ENCODE results near the gene MRPS18B. TPM values are rescaled to one million over a fixed set of nuclear protein-coding genes. Genes with fewer than 3 reads are reported as not detected.

MRPS18B gene
- total RNA-seq, 1 donor from 2014 or later: 41.3 TPM

DNA sequence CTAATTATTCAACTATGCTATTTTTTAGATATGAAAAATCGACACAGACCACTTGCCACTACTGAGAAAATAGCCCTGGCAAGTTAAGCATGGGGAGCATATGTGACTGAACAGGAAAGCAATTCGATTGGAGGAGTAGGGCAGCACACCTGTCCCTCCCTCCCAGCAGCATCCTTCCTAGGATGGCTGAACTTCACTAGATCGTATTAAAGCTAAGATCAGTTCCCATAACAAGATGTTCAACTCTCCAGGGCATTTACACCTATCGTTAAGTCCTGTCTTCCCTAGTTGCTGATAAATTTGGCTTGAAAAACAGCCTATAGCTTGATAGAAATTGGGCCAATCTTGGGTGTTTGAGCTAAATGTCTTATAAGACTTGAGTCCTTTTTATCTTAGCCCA lies 7.6 kb upstream of the MRPS18B start:
- no peak for DNase-seq

DNA sequence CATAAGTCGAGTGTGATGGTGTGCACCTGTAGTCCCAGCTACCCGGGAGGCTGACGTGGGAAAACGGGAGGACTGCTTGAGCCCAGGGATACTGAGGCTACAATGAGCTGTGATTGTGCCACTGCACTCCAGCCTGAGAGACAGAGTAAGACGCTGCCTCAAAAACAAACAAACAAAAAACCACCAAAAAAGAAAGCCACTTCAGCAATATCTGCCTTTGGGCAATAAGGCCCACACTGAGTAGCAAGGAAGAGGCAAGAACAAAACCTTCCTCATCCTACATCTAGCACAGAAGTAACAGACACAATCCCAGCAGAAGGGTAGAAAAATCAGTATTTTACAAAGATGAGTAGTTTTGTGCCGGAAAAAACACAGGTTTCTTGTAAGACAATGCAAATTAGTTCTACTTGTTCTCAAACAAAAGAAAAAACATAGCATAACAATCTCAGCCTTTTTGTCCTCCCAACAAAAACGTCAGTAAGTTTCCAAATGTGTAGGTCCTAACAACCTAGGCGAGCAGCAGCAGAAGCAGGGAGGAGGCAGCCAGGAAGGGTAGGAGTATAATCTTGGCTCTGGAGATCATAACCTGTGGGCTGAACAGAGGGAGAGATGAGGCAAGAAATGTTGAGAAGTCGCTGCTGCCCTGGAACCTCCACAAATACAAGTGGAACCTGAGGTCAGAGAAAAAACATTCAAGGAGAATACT lies 6.3 kb upstream of the MRPS18B start:
- DNase-seq: no peak

DNA sequence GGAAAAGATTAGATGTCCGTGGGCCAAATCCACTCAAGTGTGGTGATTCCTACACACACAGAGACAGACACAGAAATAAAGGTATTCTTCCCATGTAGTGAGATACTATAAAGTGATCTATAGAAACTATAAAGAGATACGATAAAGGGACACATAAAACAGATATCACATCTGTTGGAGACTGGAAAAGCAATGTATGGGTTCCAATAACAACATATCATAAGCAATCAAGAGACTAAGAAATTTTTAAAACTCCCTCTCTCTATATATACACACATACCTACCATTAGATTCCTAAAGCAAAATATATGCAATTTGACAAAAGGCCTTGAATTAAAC lies 5.8 kb upstream of the MRPS18B start:
- DNase-seq: no peak

DNA sequence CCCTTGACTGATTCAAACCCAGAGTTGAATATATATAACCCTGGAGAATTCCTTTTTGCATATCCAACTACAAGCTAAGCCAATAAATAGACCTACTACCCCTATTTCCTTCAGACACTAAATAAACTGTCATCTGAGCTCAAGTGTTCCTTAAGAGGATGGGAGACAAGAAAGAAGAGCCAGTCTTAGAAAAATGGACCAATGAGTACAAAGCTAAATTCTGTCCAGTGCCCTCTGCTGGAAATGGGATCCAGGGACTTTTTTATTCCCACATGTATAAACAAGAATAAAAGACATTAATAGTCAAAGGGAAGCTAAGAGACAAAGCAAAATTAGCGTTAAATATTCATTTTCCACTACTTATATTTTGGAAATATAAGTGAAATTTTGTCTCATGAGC lies 5.4 kb upstream of the MRPS18B start:
- no peak for DNase-seq

DNA sequence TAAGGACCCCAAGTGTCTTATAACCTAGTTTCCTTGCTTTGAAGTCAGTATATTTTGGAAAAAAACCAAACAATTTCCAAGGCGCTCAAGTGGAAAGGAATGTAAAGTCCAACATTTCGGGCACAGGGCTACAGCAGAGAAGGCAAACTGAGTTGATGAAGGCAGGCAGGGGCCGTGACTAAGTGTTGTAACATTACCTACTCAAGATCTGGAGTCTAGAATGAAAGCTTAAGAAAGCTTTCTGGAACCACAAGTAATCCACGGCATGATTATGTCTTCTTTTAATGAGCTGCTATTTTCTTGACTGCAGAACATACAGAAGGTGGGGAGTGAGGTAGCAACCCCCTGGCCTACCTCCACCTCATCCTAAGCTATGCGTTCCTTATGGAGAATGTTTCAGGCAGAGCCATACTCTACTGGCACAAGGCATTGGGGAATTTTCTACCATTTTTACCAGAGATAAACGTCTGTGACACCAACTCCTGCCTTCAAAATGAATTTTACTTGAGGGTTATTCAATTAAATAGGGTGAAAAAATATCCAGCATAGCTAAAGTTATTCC lies 4.9 kb upstream of the MRPS18B start:
- no peak for DNase-seq

DNA sequence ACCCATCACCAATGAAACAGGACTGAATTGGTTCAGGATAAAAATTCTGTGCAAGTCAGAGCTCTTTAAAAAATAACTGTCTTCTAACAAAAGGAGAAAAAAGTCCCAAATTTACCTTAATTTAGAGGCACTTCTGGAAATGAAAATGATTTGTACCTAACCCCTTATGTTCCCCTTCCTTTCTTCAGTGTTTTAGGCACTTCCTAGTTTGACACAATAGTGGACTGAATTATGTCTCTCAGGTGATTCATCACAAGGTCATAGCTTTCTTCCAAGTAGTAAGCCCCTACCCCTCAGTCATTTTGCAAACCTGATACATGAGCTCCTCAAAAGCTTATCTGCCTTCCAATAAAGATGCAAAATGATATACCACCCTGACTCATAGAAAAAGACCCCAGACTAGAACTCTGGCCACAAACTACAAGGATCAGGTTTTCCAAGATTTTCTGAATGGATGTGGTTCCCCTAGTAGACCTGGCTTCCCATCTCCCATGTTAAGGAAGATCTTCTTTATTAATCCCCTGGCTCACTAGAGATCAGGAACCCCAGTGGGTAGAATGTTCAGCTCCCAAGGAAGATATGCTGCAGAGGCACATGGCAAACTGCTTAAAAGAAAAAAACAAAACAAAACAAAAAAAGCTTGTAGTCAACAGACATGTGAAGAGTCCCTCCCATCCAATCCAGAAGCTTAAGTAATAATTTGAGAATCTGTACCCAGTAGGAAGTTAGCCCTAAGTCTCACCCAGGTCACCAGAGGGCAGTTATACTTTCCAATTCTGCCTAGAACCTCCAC lies 4.2 kb upstream of the MRPS18B start:
- DNase-seq: no peak

DNA sequence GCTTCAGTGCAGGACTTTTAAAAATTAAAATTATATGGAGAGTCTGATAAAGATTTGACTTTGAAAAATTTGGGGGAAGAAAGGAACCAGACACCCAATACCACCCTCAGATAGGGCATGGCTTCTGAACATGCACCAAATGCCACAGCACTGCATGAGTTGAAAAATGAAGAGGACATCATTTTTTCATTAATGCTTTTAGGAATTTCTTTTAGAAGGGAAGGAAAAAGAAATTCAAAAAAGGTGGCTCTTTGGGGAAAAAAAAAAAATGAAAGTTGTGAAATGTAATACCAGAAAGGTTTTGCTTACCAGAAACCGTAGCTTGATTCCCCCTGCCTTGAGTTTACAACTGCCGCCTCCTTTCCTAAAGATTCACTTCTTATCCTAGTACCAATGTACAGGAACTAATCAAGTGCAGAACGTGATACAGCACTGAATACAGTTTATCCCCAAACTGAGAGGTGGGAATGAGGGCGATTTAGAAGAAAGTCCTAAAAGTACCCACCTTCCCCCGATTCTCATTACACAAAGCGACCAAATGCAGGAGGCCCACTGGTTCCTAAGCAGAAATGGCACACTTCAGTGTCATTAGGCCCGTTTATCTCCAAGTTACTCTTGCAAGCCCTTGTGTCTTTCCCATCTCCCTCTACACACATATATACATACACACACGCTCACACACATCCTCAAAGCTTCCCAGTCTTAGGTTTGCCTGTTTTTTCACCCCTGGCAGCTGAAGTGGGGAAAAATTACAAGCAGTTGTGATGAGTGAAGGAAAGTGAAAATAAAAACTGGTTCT lies 3.4 kb upstream of the MRPS18B start:
- no peak for DNase-seq

DNA sequence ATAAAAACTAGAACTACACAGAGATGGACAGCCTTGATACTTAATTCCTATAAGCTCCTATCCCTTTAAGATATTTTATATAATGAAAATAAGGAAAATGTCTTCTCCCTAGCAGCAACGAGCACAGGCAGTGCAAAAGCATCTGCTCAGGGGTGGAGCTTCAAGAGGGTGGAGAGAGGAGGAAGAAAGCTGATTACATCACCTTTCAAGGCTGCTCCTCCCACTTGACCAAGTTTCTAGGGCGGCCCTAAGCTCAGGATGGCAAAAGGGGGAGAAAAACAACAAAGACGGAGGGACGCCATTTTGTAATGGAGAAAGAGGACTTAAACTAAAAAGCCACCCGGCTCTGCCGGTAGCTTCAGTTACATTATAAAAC lies 2.8 kb upstream of the MRPS18B start:
- peak; percentile 99 for DNase-seq

DNA sequence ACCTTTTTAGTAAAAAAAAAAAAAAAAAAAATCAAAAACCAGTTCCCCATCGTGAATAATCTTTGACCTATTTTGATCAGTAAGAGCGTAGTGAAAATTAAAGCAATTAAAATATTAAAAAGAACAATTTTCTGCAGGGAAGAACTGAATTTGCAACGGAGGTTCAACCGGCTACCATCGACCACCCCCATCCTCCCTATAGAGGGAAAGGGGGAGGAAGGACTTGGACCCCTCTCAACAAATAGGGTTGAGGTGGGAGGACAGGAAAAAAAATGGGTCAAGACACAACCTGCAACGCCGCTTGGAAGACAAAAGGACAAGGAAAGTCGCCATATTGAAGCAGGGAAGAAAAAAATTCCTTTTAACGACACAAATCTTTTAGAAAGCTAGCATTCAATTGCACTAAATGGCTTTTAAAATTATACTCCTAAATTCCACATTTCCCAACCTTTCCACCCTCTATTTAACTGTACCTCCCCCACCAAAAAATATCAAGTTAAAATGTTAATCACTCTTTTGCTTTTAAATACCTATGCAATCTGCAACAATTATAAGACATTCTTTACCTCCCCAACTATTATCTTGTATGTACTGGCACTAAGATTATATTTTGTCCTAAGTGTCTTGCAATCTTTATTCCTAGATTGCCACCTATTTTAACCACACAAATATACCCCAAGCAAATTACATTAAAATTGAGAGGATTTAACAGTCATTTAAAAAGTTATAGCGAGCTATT lies 2.3 kb upstream of the MRPS18B start:
- DNase-seq: peak; percentile 90

DNA sequence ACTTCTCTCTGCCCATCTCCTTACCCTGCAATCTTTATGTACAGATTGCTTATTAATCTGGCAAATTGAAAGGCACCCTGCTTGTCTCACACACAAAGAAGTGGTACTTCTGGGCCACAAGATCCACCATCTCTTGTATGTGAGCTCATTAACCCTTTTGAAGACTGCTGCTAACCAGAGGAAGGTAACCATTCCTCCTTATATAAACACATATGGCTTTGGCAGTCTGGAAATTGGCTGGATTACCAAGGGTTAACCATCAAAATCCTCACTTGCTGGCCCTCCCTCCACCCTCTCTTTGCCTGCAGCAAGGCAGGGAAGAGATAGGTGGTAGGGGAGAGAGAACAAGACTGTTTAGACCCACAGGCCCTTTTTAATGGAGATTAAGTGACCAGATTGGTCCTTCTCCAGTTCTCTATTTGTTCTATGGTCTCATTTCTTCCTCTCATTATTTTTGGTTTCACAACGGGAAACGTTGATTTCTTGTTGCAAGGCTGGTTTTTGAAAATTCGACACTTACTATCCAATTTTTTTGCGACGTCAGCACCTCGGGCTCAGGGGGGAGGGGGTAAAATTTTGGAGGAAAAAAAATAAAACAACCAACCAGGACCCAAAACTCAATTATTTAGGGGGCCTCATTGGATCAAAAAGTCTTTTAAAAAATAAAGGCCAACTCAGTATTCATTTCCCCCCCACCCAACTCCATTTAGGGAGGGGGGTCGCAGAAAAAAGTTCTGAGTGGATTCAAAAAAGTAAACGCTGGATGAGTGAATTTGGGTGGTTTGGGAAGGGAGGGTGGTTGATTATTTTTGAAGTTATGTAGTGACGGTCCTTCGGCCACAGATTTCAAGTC lies 1.5 kb upstream of the MRPS18B start:
- DNase-seq: peak; percentile 70

DNA sequence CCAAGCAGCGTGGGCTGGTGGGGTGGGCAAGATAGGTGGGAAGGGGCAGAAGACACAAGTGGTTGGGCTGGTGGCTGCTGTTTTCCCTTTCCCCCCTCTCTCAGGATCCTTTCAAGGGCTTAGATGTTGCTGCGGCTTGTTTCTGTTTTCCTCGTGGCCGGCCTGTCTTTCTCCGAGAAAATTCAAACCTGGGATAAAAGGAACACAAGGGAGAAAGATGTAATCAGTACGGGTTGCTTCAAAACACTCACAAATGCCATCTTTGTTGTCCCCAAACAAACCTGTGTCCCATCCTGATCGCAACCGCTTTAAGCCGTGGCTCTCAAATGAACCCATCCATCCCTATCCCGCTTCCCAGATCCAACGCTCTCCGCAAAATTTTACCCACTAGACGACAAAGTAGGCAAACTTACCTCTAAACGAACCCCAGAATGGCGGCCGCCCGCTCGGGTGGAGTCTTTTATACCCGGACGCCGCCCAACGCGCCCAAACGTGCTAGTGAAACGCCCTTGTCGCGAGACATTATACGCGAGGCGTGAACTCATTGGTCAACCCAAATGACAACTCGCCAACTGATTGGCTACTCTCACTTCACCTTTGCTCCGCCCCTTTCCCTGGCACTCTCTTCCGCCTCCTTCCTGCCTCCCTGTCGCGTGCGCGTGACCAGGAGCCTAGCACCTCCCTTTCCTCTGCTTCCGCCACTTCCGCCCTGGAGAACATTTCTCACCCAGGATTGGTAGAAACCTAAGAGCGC lies 652 bp upstream of the MRPS18B start, which contains the start of gene PPP1R10:
Gene PPP1R10 (minus strand): TSS at position 433 of the 754 bp plus-strand sequence. CDS start 7,299 bp downstream, outside the sequence.
- peak; percentile 100 for DNase-seq

DNA sequence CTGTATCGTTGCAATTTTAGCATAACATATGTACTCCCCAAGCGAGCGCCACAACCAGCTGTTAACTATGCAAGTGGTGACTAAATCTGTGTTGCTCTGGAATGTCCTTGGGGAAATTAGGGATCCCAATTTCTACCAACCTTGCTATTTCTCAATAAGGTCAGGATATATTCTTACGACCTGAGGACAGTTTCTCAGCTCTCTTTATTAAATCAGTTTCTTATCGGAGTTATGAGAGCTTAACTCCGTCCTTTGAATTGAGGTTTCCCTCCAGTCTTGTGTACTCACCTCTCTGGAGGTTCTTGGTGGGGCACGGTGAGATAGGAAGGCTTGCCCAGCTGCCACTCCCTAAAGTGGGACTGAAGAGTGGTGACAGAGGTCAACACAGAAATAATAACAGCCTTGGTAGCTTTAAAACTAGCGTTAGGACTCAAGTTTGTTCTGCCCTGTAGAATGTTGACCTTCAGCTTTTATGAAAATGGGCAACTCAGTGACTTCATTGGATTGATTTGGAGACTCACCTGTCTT lies 694 bp downstream of the MRPS18B start:
- no peak for DNase-seq

DNA sequence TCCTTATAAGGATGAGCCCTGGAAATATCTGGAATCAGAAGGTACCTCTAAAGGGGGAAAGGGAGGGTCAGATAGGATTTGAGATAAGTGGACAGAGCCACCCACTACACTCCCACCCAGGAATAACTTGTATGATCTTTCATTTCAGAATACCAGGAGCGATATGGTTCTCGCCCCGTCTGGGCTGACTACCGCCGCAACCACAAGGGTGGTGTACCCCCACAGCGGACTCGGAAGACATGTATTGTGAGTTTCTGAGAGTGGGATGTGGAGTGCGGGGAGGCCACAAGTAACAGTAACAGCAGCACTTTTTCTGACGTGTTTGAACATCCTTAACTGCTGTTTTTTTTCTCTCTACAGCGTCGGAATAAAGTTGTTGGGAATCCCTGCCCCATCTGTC lies 1.9 kb downstream of the MRPS18B start:
- no peak for DNase-seq

DNA sequence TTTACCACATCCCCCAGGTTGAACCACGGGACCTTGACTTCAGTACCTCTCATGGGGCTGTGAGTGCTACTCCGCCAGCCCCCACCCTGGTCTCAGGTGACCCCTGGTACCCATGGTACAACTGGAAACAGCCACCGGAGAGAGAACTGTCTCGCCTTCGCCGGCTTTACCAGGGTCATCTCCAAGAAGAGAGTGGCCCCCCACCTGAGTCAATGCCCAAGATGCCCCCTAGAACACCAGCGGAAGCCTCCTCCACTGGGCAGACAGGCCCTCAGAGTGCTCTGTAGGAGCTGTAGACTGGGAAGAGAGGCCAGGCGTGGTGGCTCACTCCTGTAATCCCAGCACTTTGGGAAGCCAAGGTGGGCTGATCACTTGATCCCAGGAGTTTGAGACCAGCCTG lies 7.9 kb downstream of the MRPS18B start:
- no peak for DNase-seq

DNA sequence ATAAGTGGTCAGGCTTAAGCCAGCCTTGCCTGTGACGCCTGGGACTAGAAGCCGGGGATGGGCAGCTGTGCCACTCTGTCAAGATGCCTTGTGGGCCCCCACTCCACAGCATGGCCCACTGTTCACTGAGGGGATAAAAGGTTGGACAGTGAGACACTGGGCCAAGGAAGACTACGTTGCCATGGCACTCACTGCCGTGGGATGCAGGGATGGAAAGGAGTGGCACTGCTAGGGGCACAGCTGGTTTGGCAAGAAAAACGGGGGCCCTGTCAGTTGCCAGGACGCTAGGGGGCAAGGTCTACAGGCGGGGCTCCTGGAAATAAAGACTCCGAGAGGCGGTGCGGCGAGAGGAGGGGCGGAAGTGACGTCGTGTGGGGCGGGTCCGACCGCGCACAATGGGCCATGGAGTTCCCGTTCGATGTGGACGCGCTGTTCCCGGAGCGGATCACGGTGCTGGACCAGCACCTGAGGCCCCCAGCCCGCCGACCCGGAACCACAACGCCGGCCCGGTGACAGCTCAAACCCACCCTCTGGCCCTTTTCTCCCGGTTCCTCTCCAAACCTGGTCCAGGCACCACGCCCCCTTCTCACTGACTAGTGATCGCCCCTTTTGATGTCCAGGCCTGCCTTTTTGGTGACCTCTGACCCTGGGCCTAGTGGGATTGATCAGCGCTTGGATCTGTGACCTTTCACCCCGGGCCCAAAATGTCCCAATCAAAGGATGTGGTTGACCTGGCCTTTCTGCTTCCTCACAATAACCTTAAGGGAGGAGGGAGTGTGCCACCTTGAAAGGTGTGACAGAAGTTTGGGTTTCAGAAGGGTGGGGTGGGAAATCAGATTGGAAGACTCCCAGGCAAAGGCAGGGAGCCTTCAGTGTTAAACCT lies 9.1 kb downstream of the MRPS18B start, which contains the start of gene ATAT1:
Gene ATAT1 (plus strand): TSS at position 391 of the 883 bp plus-strand sequence.
- peak; percentile 63 for DNase-seq

DNA sequence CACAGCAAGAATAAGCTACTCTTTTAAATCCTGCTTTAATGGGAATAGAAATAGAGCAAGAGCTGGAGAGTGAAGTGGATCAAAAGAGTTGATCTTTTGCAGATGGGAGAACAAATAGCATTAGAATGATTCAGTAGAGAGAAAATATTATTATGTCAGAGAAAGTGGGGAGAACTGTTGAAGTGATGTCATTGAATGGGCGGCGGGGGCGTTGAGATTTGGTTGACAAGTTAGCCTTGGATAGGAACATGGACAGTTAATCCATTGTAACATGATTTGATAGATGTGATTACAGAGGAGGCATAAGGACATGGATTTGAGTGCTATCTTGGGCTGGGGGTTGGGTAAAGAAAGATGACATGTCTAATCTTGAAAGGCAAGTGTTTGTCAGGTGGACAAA lies 18.2 kb downstream of the MRPS18B start:
- no peak for DNase-seq

DNA sequence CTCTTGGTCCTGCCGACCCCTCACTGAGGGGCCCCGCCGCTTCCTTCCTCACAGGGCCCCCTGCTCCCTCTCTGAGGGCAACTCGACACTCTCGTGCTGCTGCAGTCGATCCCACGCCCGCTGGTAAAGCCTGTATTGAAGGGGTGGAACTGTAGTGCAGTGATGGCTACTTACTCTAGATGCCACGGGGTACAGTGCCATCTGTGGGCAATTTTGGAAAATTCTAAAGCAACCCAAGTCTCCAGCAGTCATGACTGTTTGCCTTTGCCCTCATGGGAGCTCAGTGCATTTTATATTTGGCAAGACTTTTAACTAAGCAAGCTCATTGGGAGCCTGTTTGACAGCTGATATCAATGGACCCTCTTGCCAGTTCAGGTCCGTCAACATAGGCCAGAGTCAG lies 22.8 kb downstream of the MRPS18B start:
- DNase-seq: no peak

DNA sequence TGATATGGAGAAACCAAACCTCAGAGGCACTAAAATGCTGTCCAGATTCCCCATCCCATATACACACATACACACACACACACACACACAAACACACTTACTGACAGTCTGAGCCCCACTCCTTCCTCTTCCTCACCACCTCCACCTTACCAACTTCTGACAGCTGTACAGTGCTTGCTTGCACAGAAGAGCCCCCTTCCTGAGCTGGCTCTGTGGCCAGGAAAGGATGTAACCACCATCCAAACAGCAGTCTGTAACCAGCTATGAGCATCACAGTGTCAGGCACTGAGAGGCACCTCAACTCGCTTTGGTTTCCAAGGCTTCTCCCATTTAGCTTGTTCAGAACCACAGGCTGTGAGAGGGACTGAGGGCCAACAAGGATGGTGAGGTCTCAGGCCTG lies 23.4 kb downstream of the MRPS18B start:
- no peak for DNase-seq

DNA sequence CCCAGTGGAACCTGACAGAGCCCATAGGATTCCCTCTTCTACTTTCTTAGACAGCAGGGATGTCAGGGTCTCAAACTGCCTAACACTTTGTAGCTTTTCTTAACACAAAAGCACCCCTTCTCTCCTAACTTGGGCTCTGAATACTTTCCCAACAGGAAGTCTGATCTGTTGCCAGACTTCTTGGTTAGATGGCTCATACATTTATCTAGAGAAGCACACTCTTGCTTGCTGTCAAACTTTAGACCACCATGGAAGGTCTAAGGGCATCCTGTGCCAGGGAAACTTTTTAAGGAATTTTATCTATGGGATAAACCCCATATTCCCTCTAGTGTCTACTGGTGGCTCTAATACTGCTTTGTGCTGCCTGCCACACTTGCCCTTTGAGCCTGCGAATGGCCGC lies 26.0 kb downstream of the MRPS18B start:
- no peak for DNase-seq

Data from skin of body (tissue), 2 donors.